Lower leg skin (tissue), 3 donors: ENCODE results near the gene FIGN.

Experiments used
- CTCF ChIP-seq, 3 donors: fragments of 450-650 bp; IDR thresholded peaks; one replicate each; pipeline ENCODE4 v1.5.1; 2016; ENCODE audit warnings: antibody characterized with exemption in 3 of 3, mild to moderate bottlenecking in 3 of 3, moderate library complexity in 2 of 3
- POLR2A ChIP-seq, 2 donors: fragments of 450-650 bp; IDR thresholded peaks; one replicate each; pipeline ENCODE4 v1.6.1; 2016 to 2017; ENCODE audit warnings: antibody characterized with exemption in 2 of 2, mild to moderate bottlenecking in 1 of 2, moderate library complexity in 1 of 2

DNA sequence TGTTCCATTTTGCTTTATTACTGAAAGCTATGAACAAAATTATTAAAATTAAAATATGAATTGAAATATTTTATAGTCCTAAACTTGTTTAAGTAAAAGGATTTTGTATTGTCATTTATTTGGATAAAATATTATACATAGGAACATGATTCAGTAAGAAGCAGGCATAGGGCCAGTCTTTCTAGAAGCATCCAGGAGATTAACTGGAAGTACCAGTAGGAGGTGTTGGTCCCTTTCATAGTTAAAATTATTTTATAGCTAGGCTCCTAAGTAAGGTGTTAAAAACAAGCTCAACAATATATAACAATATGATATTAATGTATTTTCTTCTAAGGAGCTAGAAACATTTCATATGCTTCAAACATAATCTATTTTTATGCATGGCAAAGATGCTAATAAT is 43.7 kb downstream of the FIGN start:
- TF ChIP-seq CTCF (IDR thresholded peaks at IDR 0.05) (no peak), POLR2A (IDR thresholded peaks at IDR 0.05) (no peak)
